ENCODE measurements around the gene S100A13. TPM values are rescaled to one million over a fixed set of nuclear protein-coding genes. Genes with fewer than 3 reads are reported as not detected.

The S100A13 gene
- total RNA-seq, 1 donor from 2014 or later = 33.7 TPM

DNA sequence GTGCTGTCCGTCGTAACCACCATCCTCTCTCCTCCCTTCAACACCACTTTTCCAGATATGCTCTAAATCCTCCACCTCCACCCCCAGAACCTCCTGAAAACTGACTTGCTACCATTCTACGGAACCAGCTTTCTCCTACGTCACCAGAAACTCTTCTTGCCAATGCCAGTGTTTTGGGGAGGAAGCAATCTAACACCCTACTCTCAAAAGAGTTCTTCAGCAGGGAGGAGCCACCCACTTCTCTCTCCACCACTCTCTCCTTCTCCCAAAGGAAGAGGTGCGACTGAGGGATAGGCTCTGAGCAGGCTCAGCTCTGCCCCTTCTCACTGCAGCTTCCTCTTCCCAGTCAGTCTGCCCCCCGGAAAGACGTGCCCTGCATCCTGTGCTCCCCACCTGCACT lies 55.6 kb downstream of the S100A13 start:
- H3K36me3 Mint-ChIP-seq (ENCODE audit: low read depth) = no peaks in the 10 kb centered on the region
- H3K27ac Mint-ChIP-seq (ENCODE audit: unreplicated experiment) = no peak overlapping the region
- no peak for DNase-seq (ENCODE audit: low read depth, low spot score)
- no peaks in the 10 kb centered on the region for H3K9me3 Mint-ChIP-seq
- TF ChIP-seq, protein P1, sequence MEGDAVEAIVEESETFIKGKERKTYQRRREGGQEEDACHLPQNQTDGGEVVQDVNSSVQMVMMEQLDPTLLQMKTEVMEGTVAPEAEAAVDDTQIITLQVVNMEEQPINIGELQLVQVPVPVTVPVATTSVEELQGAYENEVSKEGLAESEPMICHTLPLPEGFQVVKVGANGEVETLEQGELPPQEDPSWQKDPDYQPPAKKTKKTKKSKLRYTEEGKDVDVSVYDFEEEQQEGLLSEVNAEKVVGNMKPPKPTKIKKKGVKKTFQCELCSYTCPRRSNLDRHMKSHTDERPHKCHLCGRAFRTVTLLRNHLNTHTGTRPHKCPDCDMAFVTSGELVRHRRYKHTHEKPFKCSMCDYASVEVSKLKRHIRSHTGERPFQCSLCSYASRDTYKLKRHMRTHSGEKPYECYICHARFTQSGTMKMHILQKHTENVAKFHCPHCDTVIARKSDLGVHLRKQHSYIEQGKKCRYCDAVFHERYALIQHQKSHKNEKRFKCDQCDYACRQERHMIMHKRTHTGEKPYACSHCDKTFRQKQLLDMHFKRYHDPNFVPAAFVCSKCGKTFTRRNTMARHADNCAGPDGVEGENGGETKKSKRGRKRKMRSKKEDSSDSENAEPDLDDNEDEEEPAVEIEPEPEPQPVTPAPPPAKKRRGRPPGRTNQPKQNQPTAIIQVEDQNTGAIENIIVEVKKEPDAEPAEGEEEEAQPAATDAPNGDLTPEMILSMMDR (conservative IDR thresholded peaks at IDR 0.05) = no peak
- H3K27me3 Mint-ChIP-seq (ENCODE audit: low read depth) = no peaks in the 10 kb centered on the region
- H3K4me1 Mint-ChIP-seq = peaks cover 44% of the 10 kb centered on the region
- H3K4me3 Mint-ChIP-seq = no peak overlapping the region

DNA sequence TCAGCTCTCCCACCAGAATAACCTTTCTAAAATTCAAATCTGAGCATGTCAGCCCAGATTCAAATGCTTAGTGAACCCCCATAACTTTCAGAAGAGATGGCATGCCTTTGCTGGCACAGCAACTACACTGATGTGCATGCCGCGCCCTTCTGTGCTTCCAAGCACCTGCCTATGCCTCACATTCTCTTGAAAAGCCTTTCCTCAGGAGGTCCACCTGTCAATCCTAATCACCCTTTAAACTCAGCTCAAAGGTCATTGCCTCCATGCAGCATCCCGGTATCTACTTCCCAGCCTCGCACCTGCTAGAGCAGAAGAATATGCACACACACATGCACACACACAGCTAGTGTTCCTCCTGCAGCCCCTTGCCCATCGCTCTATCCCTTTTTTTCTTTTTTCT lies 56.4 kb downstream of the S100A13 start:
- H3K4me1 Mint-ChIP-seq = peaks cover 53% of the 10 kb centered on the region
- H3K27ac Mint-ChIP-seq (ENCODE audit: unreplicated experiment) = peak overlapping the region; percentile 43
- TF ChIP-seq, protein P1 (conservative IDR thresholded peaks at IDR 0.05) = no peak
- H3K4me3 Mint-ChIP-seq = no peak overlapping the region
- H3K36me3 Mint-ChIP-seq (ENCODE audit: low read depth) = no peaks in the 10 kb centered on the region
- no peak for DNase-seq (ENCODE audit: low read depth, low spot score)
- no peaks in the 10 kb centered on the region for H3K27me3 Mint-ChIP-seq (ENCODE audit: low read depth)
- H3K9me3 Mint-ChIP-seq = no peaks in the 10 kb centered on the region

GRCh38 chr1:153569465-153569864 lies 57.8 kb downstream of the S100A13 start:
- peaks cover 56% of the 10 kb centered on the region for H3K4me1 Mint-ChIP-seq
- H3K36me3 Mint-ChIP-seq (ENCODE audit: low read depth) = no peaks in the 10 kb centered on the region
- no peak overlapping the region for H3K4me3 Mint-ChIP-seq
- H3K27me3 Mint-ChIP-seq (ENCODE audit: low read depth) = no peaks in the 10 kb centered on the region
- DNase-seq (ENCODE audit: low read depth, low spot score) = no peak
- H3K9me3 Mint-ChIP-seq = no peaks in the 10 kb centered on the region
- H3K27ac Mint-ChIP-seq (ENCODE audit: unreplicated experiment) = no peak overlapping the region
- TF ChIP-seq, protein P1 (conservative IDR thresholded peaks at IDR 0.05) = no peak

Other genes starting within 250 kb of the S100A13 start
- gene S100A8, start 236.4 kb downstream of the S100A13 start, total RNA-seq = not detected in 2 replicates
- gene S100A7A, start 211.0 kb downstream of the S100A13 start, total RNA-seq = not detected in 2 replicates
- gene S100A7, start 166.9 kb downstream of the S100A13 start, total RNA-seq = not detected in 2 replicates
- gene S100A6, start 91.5 kb downstream of the S100A13 start, total RNA-seq = not detected in 2 replicates
- not detected in 2 replicates for gene S100A5, start 86.6 kb downstream of the S100A13 start, total RNA-seq
- 10.3 and 11.7 TPM in 2 replicates for gene S100A4, start 81.7 kb downstream of the S100A13 start, total RNA-seq
- gene S100A3, start 78.2 kb downstream of the S100A13 start, total RNA-seq = not detected in 2 replicates
- not detected in 2 replicates for gene S100A2, start 61.7 kb downstream of the S100A13 start, total RNA-seq
- gene S100A16, start 14.4 kb downstream of the S100A13 start, total RNA-seq = 5.3 and 7.1 TPM in 2 replicates
- not detected in 2 replicates for gene S100A14, start 11.2 kb downstream of the S100A13 start, total RNA-seq
- gene S100A1, start 929 bp upstream of the S100A13 start, total RNA-seq = not detected in 2 replicates
- gene CHTOP, start 6.6 kb upstream of the S100A13 start, total RNA-seq = 132 and 136 TPM in 2 replicates
- gene SNAPIN, start 31.2 kb upstream of the S100A13 start, total RNA-seq = 52.8 and 55.4 TPM in 2 replicates
- 404 and 407 TPM in 2 replicates for gene ILF2, start 43.5 kb upstream of the S100A13 start, total RNA-seq
- 0.57 and 0.93 TPM in 2 replicates for gene NPR1, start 51.2 kb upstream of the S100A13 start, total RNA-seq
- gene INTS3, start 100.5 kb upstream of the S100A13 start, total RNA-seq = 78.4 and 79.2 TPM in 2 replicates
- 16.8 and 18.1 TPM in 2 replicates for gene SLC27A3, start 147.9 kb upstream of the S100A13 start, total RNA-seq

Data from neural crest cell (in vitro differentiated cells).